ENCODE measurements around the gene ASPRV1. TPM values are rescaled to one million over a fixed set of nuclear protein-coding genes. Genes with fewer than 3 reads are reported as not detected.

The ASPRV1 gene
- total RNA-seq, 2 experiments from 2014 or later: 0.81 to 0.96 TPM

- Histone ChIP-seq H3K27me3 (ENCODE audit: control insufficient read depth in 1 of 2, insufficient read depth in 2 of 2, low read length in 2 of 2) (no peaks in the 10 kb centered on the region), H3K4me3 (ENCODE audit: low read length) (no peak overlapping the region), H3K36me3 (ENCODE audit: insufficient read depth, low read length) (peaks cover 66% of the 10 kb centered on the region), H3K9me3 (ENCODE audit: control insufficient read depth in 1 of 2, insufficient read depth in 1 of 2, low read length in 2 of 2) (no peaks in the 10 kb centered on the region), H3K4me1 (ENCODE audit: insufficient read depth, low read length) (peaks cover 9% of the 10 kb centered on the region), H3K27ac (ENCODE audit: low read depth in 1 of 2, low read length in 2 of 2) (no peak overlapping the region)
- Mint-ChIP-seq H3K9me3 (no peaks in the 10 kb centered on the region), H3K4me1 (ENCODE audit: low read depth) (peaks cover 16% of the 10 kb centered on the region), H3K27ac (no peak overlapping the region), H3K4me3 (no peak overlapping the region), H3K27me3 (no peaks in the 10 kb centered on the region), H3K36me3 (ENCODE audit: low read depth) (peaks cover 76% of the 10 kb centered on the region)
- ATAC-seq (ENCODE audit: poor library complexity): no peak
- DNase-seq: no peak
- no peak for TF ChIP-seq CTCF (IDR thresholded peaks at IDR 0.05)
- intact Hi-C loops (cut with DNase I, micrococcal nuclease): loop anchor here in 1 of 2 experiments (10.0 kb wide), 1 partner anchor 124 kb away; no protein-coding TSS in a partner anchor
- ChIA-PET CTCF (no interaction called here), POLR2A (interaction anchor here (0.9 kb wide), 1 partner anchor 26 kb away, joined by 4 read pairs; the partner anchor contains the start of gene MXD1)
Observed at GRCh38 chr2:69940691-69941090, 20.7 kb downstream of the ASPRV1 start.

GRCh38 chr2:69939722-69940121, 21.7 kb downstream of the ASPRV1 start:
- no peak overlapping the region for H3K4me3 Mint-ChIP-seq
- no peak for TF ChIP-seq CTCF (IDR thresholded peaks at IDR 0.05)
- H3K9me3 Mint-ChIP-seq: no peaks in the 10 kb centered on the region
- H3K36me3 Mint-ChIP-seq (ENCODE audit: low read depth): peaks cover 84% of the 10 kb centered on the region
- no peak for ATAC-seq (ENCODE audit: poor library complexity)
- H3K4me3 ChIP-seq (ENCODE audit: low read length): no peak overlapping the region
- POLR2A ChIA-PET: interaction anchor here (0.7 kb wide), 1 partner anchor 19 kb away, joined by 3 read pairs; no protein-coding TSS in a partner anchor
- peaks cover 9% of the 10 kb centered on the region for H3K4me1 Mint-ChIP-seq (ENCODE audit: low read depth)
- CTCF ChIA-PET: no interaction called here
- no peaks in the 10 kb centered on the region for H3K9me3 ChIP-seq (ENCODE audit: control insufficient read depth in 1 of 2, insufficient read depth in 1 of 2, low read length in 2 of 2)
- DNase-seq: no peak
- intact Hi-C loops (cut with DNase I, micrococcal nuclease): loop anchor here in 1 of 2 experiments (10.0 kb wide), 1 partner anchor 125 kb away; no protein-coding TSS in a partner anchor
- no peaks in the 10 kb centered on the region for H3K27me3 ChIP-seq (ENCODE audit: control insufficient read depth in 1 of 2, insufficient read depth in 2 of 2, low read length in 2 of 2)
- H3K27ac ChIP-seq (ENCODE audit: low read depth in 1 of 2, low read length in 2 of 2): no peak overlapping the region
- H3K27ac Mint-ChIP-seq: no peak overlapping the region
- no peaks in the 10 kb centered on the region for H3K4me1 ChIP-seq (ENCODE audit: insufficient read depth, low read length)
- peaks cover 74% of the 10 kb centered on the region for H3K36me3 ChIP-seq (ENCODE audit: insufficient read depth, low read length)
- H3K27me3 Mint-ChIP-seq: no peaks in the 10 kb centered on the region

DNA sequence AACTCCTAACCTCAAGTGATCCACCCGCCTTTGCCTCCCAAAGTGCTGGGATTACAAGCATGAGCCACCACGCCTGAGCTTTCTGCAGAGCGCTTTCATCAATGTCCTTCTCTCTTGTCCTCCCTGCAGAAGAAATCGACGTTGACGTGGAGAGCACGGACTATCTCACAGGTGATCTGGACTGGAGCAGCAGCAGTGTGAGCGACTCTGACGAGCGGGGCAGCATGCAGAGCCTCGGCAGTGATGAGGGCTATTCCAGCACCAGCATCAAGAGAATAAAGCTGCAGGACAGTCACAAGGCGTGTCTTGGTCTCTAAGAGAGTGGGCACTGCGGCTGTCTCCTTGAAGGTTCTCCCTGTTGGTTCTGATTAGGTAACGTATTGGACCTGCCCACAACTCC, 23.5 kb downstream of the ASPRV1 start:
- H3K36me3 ChIP-seq (ENCODE audit: insufficient read depth, low read length): peaks cover 66% of the 10 kb centered on the region
- H3K4me1 ChIP-seq (ENCODE audit: insufficient read depth, low read length): peaks cover 5% of the 10 kb centered on the region
- H3K27ac ChIP-seq (ENCODE audit: low read depth in 1 of 2, low read length in 2 of 2): no peak overlapping the region
- H3K9me3 ChIP-seq (ENCODE audit: control insufficient read depth in 1 of 2, insufficient read depth in 1 of 2, low read length in 2 of 2): no peaks in the 10 kb centered on the region
- intact Hi-C loops (cut with DNase I, micrococcal nuclease): no loop called here
- DNase-seq (no peak), ATAC-seq (ENCODE audit: poor library complexity) (no peak)
- peaks cover 8% of the 10 kb centered on the region for H3K4me1 Mint-ChIP-seq (ENCODE audit: low read depth)
- ChIA-PET CTCF (interaction anchor here (0.6 kb wide), 1 partner anchor 8 kb away, joined by 3 read pairs; no protein-coding TSS in a partner anchor), POLR2A (interaction anchor here (1.3 kb wide), 1 partner anchor 186 kb away, joined by 3 read pairs; no protein-coding TSS in a partner anchor)
- no peak overlapping the region for H3K27ac Mint-ChIP-seq
- peaks cover 92% of the 10 kb centered on the region for H3K36me3 Mint-ChIP-seq (ENCODE audit: low read depth)
- no peaks in the 10 kb centered on the region for H3K27me3 Mint-ChIP-seq
- H3K4me3 ChIP-seq (ENCODE audit: low read length): no peak overlapping the region
- H3K9me3 Mint-ChIP-seq: no peaks in the 10 kb centered on the region
- TF ChIP-seq CTCF (IDR thresholded peaks at IDR 0.05): no peak
- H3K27me3 ChIP-seq (ENCODE audit: control insufficient read depth in 1 of 2, insufficient read depth in 2 of 2, low read length in 2 of 2): no peaks in the 10 kb centered on the region
- H3K4me3 Mint-ChIP-seq: no peak overlapping the region
